Measurements from ENCODE around the gene CDCP1. TPM values are rescaled to one million over a fixed set of nuclear protein-coding genes. Genes with fewer than 3 reads are reported as not detected.

The CDCP1 gene
- polyA plus RNA-seq, 3 donors: 0.42 to 1.3 (median 0.52) TPM

DNA sequence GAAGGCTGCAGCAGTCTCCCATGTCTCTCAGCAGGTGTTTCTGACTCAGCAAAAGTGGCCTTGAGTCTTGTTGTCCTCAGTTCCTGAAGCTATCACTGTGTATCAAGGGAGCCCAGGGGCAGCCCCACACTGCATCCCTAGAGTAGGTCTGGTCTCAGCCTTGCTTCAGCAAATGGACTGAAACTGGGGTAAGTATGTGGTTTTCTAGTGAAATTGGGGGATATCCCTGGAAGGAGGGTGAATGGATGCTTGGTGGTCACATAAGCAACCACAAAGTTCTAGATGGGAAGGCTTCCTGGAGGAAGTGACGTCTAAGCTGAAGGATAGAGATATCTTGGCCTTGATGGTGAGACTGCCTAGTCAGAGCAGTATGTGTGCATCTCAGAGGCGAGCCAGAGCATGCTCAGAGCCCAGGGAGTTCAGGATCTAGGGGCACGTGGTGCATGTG, 41.5 kb upstream of the CDCP1 start:
- no peak overlapping the region for H2AFZ ChIP-seq (ENCODE audit: insufficient read depth, low read depth, low read length, poor library complexity, severe bottlenecking)
- no peaks in the 10 kb centered on the region for H3K79me2 ChIP-seq (ENCODE audit: insufficient read depth, low read length)
- H3K4me1 ChIP-seq (ENCODE audit: control insufficient read depth in 1 of 2, insufficient read depth in 2 of 2, low read length in 2 of 2): peaks cover 5 to 6% of the 10 kb centered on the region in 2 donors
- H3K4me3 ChIP-seq (replicated peaks in 1 of 3; ENCODE audit: low read depth in 2 of 3, low read length in 3 of 3): no peak overlapping the region
- H3K9me3 ChIP-seq (replicated peaks in 1 of 2; ENCODE audit: control insufficient read depth in 1 of 2, insufficient read depth in 1 of 2, low read length in 2 of 2): no peaks in the 10 kb centered on the region
- H3K9ac ChIP-seq (ENCODE audit: insufficient read depth, low read length, poor library complexity, severe bottlenecking): no peak overlapping the region
- peaks cover 9% of the 10 kb centered on the region for H3K4me1 Mint-ChIP-seq
- no peak overlapping the region for H3K27ac ChIP-seq (ENCODE audit: low read depth in 1 of 2, low read length in 2 of 2)
- no peaks in the 10 kb centered on the region for H3K36me3 Mint-ChIP-seq
- H4K20me1 ChIP-seq (ENCODE audit: insufficient read depth, low read length): no peaks in the 10 kb centered on the region
- peaks cover 3 to 11% (median 3%) of the 10 kb centered on the region in 3 donors for H3K27me3 Mint-ChIP-seq (ENCODE audit: low read depth in 3 of 3)
- H3K27me3 ChIP-seq (ENCODE audit: control insufficient read depth in 2 of 2, insufficient read depth in 2 of 2, low read length in 2 of 2): no peaks in the 10 kb centered on the region
- no peaks in the 10 kb centered on the region for H3K36me3 ChIP-seq (replicated peaks in 1 of 2; ENCODE audit: control insufficient read depth in 1 of 2, insufficient read depth in 2 of 2, low read length in 2 of 2)
- TF ChIP-seq, protein P1, sequence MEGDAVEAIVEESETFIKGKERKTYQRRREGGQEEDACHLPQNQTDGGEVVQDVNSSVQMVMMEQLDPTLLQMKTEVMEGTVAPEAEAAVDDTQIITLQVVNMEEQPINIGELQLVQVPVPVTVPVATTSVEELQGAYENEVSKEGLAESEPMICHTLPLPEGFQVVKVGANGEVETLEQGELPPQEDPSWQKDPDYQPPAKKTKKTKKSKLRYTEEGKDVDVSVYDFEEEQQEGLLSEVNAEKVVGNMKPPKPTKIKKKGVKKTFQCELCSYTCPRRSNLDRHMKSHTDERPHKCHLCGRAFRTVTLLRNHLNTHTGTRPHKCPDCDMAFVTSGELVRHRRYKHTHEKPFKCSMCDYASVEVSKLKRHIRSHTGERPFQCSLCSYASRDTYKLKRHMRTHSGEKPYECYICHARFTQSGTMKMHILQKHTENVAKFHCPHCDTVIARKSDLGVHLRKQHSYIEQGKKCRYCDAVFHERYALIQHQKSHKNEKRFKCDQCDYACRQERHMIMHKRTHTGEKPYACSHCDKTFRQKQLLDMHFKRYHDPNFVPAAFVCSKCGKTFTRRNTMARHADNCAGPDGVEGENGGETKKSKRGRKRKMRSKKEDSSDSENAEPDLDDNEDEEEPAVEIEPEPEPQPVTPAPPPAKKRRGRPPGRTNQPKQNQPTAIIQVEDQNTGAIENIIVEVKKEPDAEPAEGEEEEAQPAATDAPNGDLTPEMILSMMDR (IDR thresholded peaks at IDR 0.05): no peak
- peak overlapping the region in 1 of 7 donors; percentile 65 for H3K27ac Mint-ChIP-seq
- DNase-seq: peak in 1 of 3 donors; percentile 18
- WGBS (ENCODE audit: insufficient coverage): 68% methylated on average over 2 of the region's 3 CpGs
- H3K4me2 ChIP-seq (replicated peaks; ENCODE audit: extremely low read depth, low read length, poor library complexity, severe bottlenecking): no peak overlapping the region
- H3K4me3 Mint-ChIP-seq: no peak overlapping the region
- H3K9me3 Mint-ChIP-seq: no peaks in the 10 kb centered on the region
- intact Hi-C loops (cut with micrococcal nuclease): no loop called here

DNA sequence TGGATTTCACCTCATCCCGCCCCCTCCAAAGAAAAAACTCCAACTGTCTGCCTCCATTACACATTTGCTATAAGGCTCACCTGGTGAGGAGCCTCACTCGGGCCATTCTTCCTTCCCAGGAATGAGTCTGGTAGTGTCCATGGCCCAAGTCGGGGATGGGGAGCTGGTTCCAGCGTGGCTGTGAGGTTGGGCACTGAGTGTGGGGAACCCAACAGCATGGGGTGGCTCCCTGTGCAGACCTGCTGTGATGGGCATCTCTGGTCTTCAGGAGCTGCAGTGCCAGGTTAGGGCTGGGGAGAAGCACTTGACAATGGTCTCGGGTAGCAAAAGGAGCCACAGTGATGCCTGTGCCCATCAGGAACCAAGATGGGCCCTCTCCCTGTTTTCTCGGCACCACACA, 40.7 kb upstream of the CDCP1 start:
- Mint-ChIP-seq H3K27ac (no peak overlapping the region), H3K4me3 (no peak overlapping the region), H3K4me1 (peaks cover 9% of the 10 kb centered on the region), H3K9me3 (no peaks in the 10 kb centered on the region), H3K27me3 (ENCODE audit: low read depth in 3 of 3) (peaks cover 3 to 11% (median 5%) of the 10 kb centered on the region in 3 donors), H3K36me3 (no peaks in the 10 kb centered on the region)
- intact Hi-C loops (cut with micrococcal nuclease): no loop called here
- H3K27ac ChIP-seq (ENCODE audit: low read depth in 1 of 2, low read length in 2 of 2): no peak overlapping the region
- H3K4me3 ChIP-seq (replicated peaks in 1 of 3; ENCODE audit: low read depth in 2 of 3, low read length in 3 of 3): no peak overlapping the region
- no peak for DNase-seq
- peaks cover 5 to 6% of the 10 kb centered on the region in 2 donors for H3K4me1 ChIP-seq (ENCODE audit: control insufficient read depth in 1 of 2, insufficient read depth in 2 of 2, low read length in 2 of 2)
- H2AFZ ChIP-seq (ENCODE audit: insufficient read depth, low read depth, low read length, poor library complexity, severe bottlenecking): no peak overlapping the region
- no peaks in the 10 kb centered on the region for H3K27me3 ChIP-seq (ENCODE audit: control insufficient read depth in 2 of 2, insufficient read depth in 2 of 2, low read length in 2 of 2)
- TF ChIP-seq, protein P1 (IDR thresholded peaks at IDR 0.05): no peak
- no peaks in the 10 kb centered on the region for H3K36me3 ChIP-seq (replicated peaks in 1 of 2; ENCODE audit: control insufficient read depth in 1 of 2, insufficient read depth in 2 of 2, low read length in 2 of 2)
- H3K9ac ChIP-seq (ENCODE audit: insufficient read depth, low read length, poor library complexity, severe bottlenecking): no peak overlapping the region
- H3K9me3 ChIP-seq (replicated peaks in 1 of 2; ENCODE audit: control insufficient read depth in 1 of 2, insufficient read depth in 1 of 2, low read length in 2 of 2): no peaks in the 10 kb centered on the region
- 70% methylated on average over 2 of the region's 6 CpGs for WGBS (ENCODE audit: insufficient coverage)
- no peak overlapping the region for H3K4me2 ChIP-seq (replicated peaks; ENCODE audit: extremely low read depth, low read length, poor library complexity, severe bottlenecking)
- no peaks in the 10 kb centered on the region for H4K20me1 ChIP-seq (ENCODE audit: insufficient read depth, low read length)
- H3K79me2 ChIP-seq (ENCODE audit: insufficient read depth, low read length): no peaks in the 10 kb centered on the region
